A549 (cell line): ENCODE measurements around the gene SLC22A31. TPM values are rescaled to one million over a fixed set of nuclear protein-coding genes. Genes with fewer than 3 reads are reported as not detected.

ENCODE experiments used
- ATAC-seq, 2 experiments: fragments of 200-7000 bp in 1 of 2; fragments of >200 bp in 1 of 2; cut with Nextera tagmentation in 1 of 2; cut with Tn5 transposase in 1 of 2; 3 replicates each; pipeline versions ENCODE4 v1.8.0 to v1.9.1; 2018 to 2020; ENCODE audit warnings: mild to moderate bottlenecking in 1 of 2, moderate library complexity in 1 of 2
- CTCF ChIA-PET: fragments of 300-600 bp; sonication (Branson Sonifier 250); formaldehyde crosslinking; extraction: SDS; loops from one replicate; lab custom pipeline; 2021; ENCODE audit warnings: antibody characterized with exemption, inconsistent platforms; lab: Yijun Ruan, JAX
- POLR2A ChIA-PET: fragments of 350-600 bp; formaldehyde crosslinking; extraction: SDS; loops from one replicate; lab custom pipeline; 2021; ENCODE audit warnings: antibody characterized with exemption, inconsistent platforms; lab: Yijun Ruan, JAX
- DNase-seq, 2 experiments: peaks; one replicate each; pipeline versions ENCODE4 v3.0.0 to v3.0.0-alpha.2; 2011 to 2016; ENCODE audit warnings: low read depth in 1 of 2, low spot score in 1 of 2
- FAIRE-seq: peaks from 2 replicates; lab custom pipeline; 2011; peaks lifted over from hg19 to GRCh38; lab: Jason Lieb, UNC
- H3K27ac ChIP-seq, 2 experiments: fragments of >200 bp; sonication (Bioruptor Twin); formaldehyde crosslinking; 3 replicates each; pipeline ENCODE4 v1.5.1; 2016 to 2017
- H3K4me1 ChIP-seq: fragments of >200 bp; sonication (Bioruptor Twin); formaldehyde crosslinking; 3 replicates; pipeline ENCODE4 v1.6.1; 2016
- H3K4me2 ChIP-seq: fragments of >200 bp; sonication (Bioruptor Twin); formaldehyde crosslinking; 3 replicates; pipeline ENCODE4 v1.6.1; 2016
- H3K4me3 ChIP-seq: fragments of >200 bp; sonication (Bioruptor Twin); formaldehyde crosslinking; 3 replicates; pipeline ENCODE4 v1.5.1; 2016
- H3K9me3 ChIP-seq: fragments of >200 bp; sonication (Bioruptor Twin); formaldehyde crosslinking; 3 replicates; pipeline ENCODE4 v1.6.1; 2016
- ATOH8 ChIP-seq: fragments of 250-450 bp; sonication (Bioruptor Pico); IDR thresholded peaks from 2 replicates; pipeline ENCODE4 v1.5.0; 2020; ENCODE audit warnings: low read depth, mild to moderate bottlenecking, moderate library complexity
- CBX2 ChIP-seq: fragments of 200-600 bp; sonication (generic); IDR thresholded peaks from 2 replicates; pipeline ENCODE4 v1.6.1; 2016; ENCODE audit warnings: low read depth, mild to moderate bottlenecking, borderline replicate concordance
- CHD2 ChIP-seq: fragments of 150-350 bp; IDR thresholded peaks from 2 replicates; pipeline ENCODE4 v1.6.1; 2014; ENCODE audit warnings: low read length; ENCODE audit not compliant: partially characterized antibody
- FOSB ChIP-seq: fragments of 250-450 bp; sonication (Bioruptor Pico); IDR thresholded peaks from 2 replicates; pipeline ENCODE4 v1.5.0; 2020; ENCODE audit warnings: mild to moderate bottlenecking, moderate library complexity
- HOXB13 ChIP-seq: fragments of 250-450 bp; sonication (Bioruptor Pico); IDR thresholded peaks from 2 replicates; pipeline ENCODE4 v1.5.0; 2020; ENCODE audit warnings: low read depth, mild to moderate bottlenecking, moderate library complexity
- HOXB5 ChIP-seq: fragments of 250-450 bp; sonication (Bioruptor Pico); IDR thresholded peaks from 2 replicates; pipeline ENCODE4 v1.5.0; 2020; ENCODE audit warnings: mild to moderate bottlenecking, moderate library complexity
- JUN ChIP-seq, 2 experiments: fragments of >200 bp; sonication (Bioruptor Twin); formaldehyde crosslinking; IDR thresholded peaks; 2 replicates in 1 of 2; 3 replicates in 1 of 2; pipeline ENCODE4 v1.6.1; 2016 to 2017
- KDM1A ChIP-seq: fragments of 200-600 bp; sonication (generic); IDR thresholded peaks from 2 replicates; pipeline ENCODE4 v1.6.1; 2016; ENCODE audit warnings: low read depth, mild to moderate bottlenecking
- MYC ChIP-seq: IDR thresholded peaks from 2 replicates; pipeline ENCODE4 v1.6.1; 2012; ENCODE audit warnings: mild to moderate bottlenecking, inconsistent platforms, low read length, improper control_type of control experiment, borderline replicate concordance
- PBX3 ChIP-seq: IDR thresholded peaks from 2 replicates; pipeline ENCODE4 v1.6.1; 2012
- RCOR1 ChIP-seq: fragments of 150-350 bp; IDR thresholded peaks from 2 replicates; pipeline ENCODE4 v1.6.1; 2014; ENCODE audit warnings: antibody characterized with exemption, low read length, low read depth
- REST ChIP-seq: fragments of 200-600 bp; sonication (generic); IDR thresholded peaks from 2 replicates; pipeline ENCODE4 v1.6.1; 2016; ENCODE audit warnings: antibody characterized with exemption, mild to moderate bottlenecking, moderate library complexity
- TFCP2L1 ChIP-seq: fragments of 250-450 bp; sonication (Bioruptor Pico); IDR thresholded peaks from 2 replicates; pipeline ENCODE4 v1.5.0; 2021; ENCODE audit warnings: mild to moderate bottlenecking
- TP53 ChIP-seq: fragments of 250-450 bp; sonication (Bioruptor Pico); IDR thresholded peaks from 2 replicates; pipeline ENCODE4 v1.5.0; 2021; ENCODE audit warnings: mild to moderate bottlenecking, moderate library complexity
- USF2 ChIP-seq: fragments of 450-650 bp; IDR thresholded peaks from 2 replicates; pipeline ENCODE4 v1.6.1; 2014; ENCODE audit warnings: antibody characterized with exemption
- WGBS: methylation state at CpG from one replicate; pipeline ENCODE4 v1.1.6; 2017; ENCODE audit errors: missing lambda C conversion rate; 5-methylcytosine and 5-hydroxymethylcytosine counted together
- polyA plus RNA-seq, 4 experiments: library from polyadenylated mRNA; depleted of rRNA in 3 of 4; stranded (reverse); fragments of >200 nt; fragmentation: RNase III in 1 of 4; extraction: RNeasy Plus Mini Kit Qiagen cat#74134 plus additional on column Dnase treatment in 1 of 4; gene quantifications; 2 replicates in 3 of 4; 3 replicates in 1 of 4; pipeline ENCODE4 v1.2.3, GENCODE V29; 2011 to 2017
- TF ChIP-seq, protein P1 (sequence below): fragments of >200 bp; sonication (Bioruptor Twin); formaldehyde crosslinking; IDR thresholded peaks from 3 replicates; pipeline ENCODE4 v1.5.1; 2016
- TF ChIP-seq, protein P2 (sequence below): fragments of 250-450 bp; sonication (Bioruptor Pico); IDR thresholded peaks from 2 replicates; pipeline ENCODE4 v1.5.0; 2021; ENCODE audit warnings: mild to moderate bottlenecking, moderate library complexity, borderline replicate concordance
- TF ChIP-seq, protein P3 (sequence below): IDR thresholded peaks from 2 replicates; pipeline ENCODE4 v1.6.1; 2012

The SLC22A31 gene
- polyA plus RNA-seq, 2 of the 4 experiments (the other 2 are of a cell fraction), result 0.36 to 0.77 TPM

DNA sequence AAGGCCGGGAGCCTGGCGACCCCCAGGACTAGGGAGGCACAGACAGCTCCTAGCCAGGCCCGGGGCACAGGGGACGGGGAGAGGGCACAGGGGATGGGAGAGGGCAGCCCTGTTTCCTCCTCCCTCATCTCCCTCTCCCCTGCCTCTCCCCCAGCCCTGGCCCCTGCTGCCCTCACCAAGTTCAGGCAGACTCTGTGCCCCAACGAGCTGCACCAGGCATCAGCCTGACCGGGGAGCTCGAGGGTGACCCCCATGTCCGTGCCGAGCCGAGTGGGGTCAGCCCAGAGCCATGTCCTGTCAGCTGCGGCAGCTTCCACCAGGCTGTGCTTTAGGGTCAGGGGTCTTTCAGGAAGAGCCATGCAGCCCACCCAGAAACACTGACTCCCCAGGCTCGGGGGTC, 22.8 kb downstream of the SLC22A31 start (continued):
- TF ChIP-seq PBX3 (no peak), KDM1A (no peak), JUN (IDR thresholded peaks at IDR 0.05) (no peak), TP53 (CRISPR knock-in tag) (no peak), USF2 (no peak), HOXB13 (CRISPR knock-in tag) (no peak), FOSB (CRISPR knock-in tag) (no peak)
- TF ChIP-seq, protein P1, sequence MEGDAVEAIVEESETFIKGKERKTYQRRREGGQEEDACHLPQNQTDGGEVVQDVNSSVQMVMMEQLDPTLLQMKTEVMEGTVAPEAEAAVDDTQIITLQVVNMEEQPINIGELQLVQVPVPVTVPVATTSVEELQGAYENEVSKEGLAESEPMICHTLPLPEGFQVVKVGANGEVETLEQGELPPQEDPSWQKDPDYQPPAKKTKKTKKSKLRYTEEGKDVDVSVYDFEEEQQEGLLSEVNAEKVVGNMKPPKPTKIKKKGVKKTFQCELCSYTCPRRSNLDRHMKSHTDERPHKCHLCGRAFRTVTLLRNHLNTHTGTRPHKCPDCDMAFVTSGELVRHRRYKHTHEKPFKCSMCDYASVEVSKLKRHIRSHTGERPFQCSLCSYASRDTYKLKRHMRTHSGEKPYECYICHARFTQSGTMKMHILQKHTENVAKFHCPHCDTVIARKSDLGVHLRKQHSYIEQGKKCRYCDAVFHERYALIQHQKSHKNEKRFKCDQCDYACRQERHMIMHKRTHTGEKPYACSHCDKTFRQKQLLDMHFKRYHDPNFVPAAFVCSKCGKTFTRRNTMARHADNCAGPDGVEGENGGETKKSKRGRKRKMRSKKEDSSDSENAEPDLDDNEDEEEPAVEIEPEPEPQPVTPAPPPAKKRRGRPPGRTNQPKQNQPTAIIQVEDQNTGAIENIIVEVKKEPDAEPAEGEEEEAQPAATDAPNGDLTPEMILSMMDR, result no peak
- TF ChIP-seq, protein P2, sequence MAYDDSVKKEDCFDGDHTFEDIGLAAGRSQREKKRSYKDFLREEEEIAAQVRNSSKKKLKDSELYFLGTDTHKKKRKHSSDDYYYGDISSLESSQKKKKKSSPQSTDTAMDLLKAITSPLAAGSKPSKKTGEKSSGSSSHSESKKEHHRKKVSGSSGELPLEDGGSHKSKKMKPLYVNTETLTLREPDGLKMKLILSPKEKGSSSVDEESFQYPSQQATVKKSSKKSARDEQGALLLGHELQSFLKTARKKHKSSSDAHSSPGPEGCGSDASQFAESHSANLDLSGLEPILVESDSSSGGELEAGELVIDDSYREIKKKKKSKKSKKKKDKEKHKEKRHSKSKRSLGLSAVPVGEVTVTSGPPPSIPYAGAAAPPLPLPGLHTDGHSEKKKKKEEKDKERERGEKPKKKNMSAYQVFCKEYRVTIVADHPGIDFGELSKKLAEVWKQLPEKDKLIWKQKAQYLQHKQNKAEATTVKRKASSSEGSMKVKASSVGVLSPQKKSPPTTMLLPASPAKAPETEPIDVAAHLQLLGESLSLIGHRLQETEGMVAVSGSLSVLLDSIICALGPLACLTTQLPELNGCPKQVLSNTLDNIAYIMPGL, result no peak
- TF ChIP-seq, protein P3, sequence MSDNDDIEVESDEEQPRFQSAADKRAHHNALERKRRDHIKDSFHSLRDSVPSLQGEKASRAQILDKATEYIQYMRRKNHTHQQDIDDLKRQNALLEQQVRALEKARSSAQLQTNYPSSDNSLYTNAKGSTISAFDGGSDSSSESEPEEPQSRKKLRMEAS, result no peak

- TF ChIP-seq CBX2, result no peak
- TF ChIP-seq ATOH8 (CRISPR knock-in tag), result no peak
- no peak for TF ChIP-seq REST
- no peak for TF ChIP-seq RCOR1
- TF ChIP-seq FOSB (CRISPR knock-in tag), result no peak
- TF ChIP-seq TFCP2L1 (CRISPR knock-in tag), result no peak
- no peak for TF ChIP-seq CHD2
- TF ChIP-seq PBX3, result no peak
- TF ChIP-seq HOXB5 (CRISPR knock-in tag), result no peak
- no peak for TF ChIP-seq MYC
- Histone ChIP-seq H3K27ac (no peak overlapping the region), H3K4me1 (peaks cover 2% of the 10 kb centered on the region; the same call in 1 of the 3 replicates), H3K9me3 (no peaks in the 10 kb centered on the region), H3K4me3 (no peak overlapping the region), H3K4me2 (no peak overlapping the region)
- no peak for ATAC-seq
- DNase-seq, result no peak
- 68% methylated on average over 7 of the region's 9 CpGs for WGBS
- FAIRE-seq, result no peak
- ChIA-PET POLR2A (no interaction called here), CTCF (interaction anchor here (0.5 to 2.2 kb wide), 6 partner anchors 9 to 440 kb away, joined by 3 to 15 read pairs (median 3); no protein-coding TSS in a partner anchor)
Measured at GRCh38 chr16:89176717-89177116, 23.6 kb downstream of the SLC22A31 start.
